GM12878 (cell line): ENCODE data around the gene AGR3. TPM values are rescaled to one million over a fixed set of nuclear protein-coding genes. Genes with fewer than 3 reads are reported as not detected.

Source experiments
- ATAC-seq: fragments of 200-7000 bp; cut with Tn5 transposase; 3 replicates; pipeline ENCODE4 v1.9.1; 2020; ENCODE audit warnings: mild to moderate bottlenecking, moderate library complexity
- BruUV-seq: library from RNA; stranded (reverse); fragments of 400-500 nt; replicated peaks from 2 replicates; lab custom pipeline; 2021; lab: Mats Ljungman, UMichigan
- CTCF ChIA-PET: fragments of 300-600 bp; sonication (Branson Sonifier 250); formaldehyde crosslinking; extraction: SDS; loops from one replicate; lab custom pipeline; 2021; ENCODE audit warnings: inconsistent platforms; lab: Yijun Ruan, JAX
- POLR2A ChIA-PET: fragments of 350-600 bp; formaldehyde crosslinking; extraction: SDS; loops from one replicate; lab custom pipeline; 2021; ENCODE audit warnings: inconsistent platforms; lab: Charles Lee
- RAD21 ChIA-PET: fragments of 300-600 bp; sonication (Branson Sonifier 250); formaldehyde crosslinking; loops from one replicate; lab custom pipeline; 2023; ENCODE audit warnings: antibody characterized with exemption; ENCODE audit not compliant: unreplicated experiment; lab: Charles Lee
- SMC1A ChIA-PET: fragments of 300-600 bp; sonication (Branson Sonifier 250); formaldehyde crosslinking; loops from one replicate; lab custom pipeline; 2023; ENCODE audit not compliant: unreplicated experiment, uncharacterized antibody; lab: Charles Lee
- DNase-seq: peaks from one replicate; pipeline ENCODE4 v3.0.0-alpha.2; 2011; ENCODE audit warnings: low read depth, low spot score
- FAIRE-seq: peaks from 3 replicates; lab custom pipeline; 2011; peaks lifted over from hg19 to GRCh38; lab: Jason Lieb, UNC
- H2AFZ ChIP-seq: 2 replicates; pipeline ENCODE4 v1.6.0; 2011; ENCODE audit warnings: low read depth, low read length, control low read depth; ENCODE audit not compliant: control insufficient read depth
- H3K27ac ChIP-seq: 2 replicates; pipeline ENCODE4 v1.5.1; 2011; ENCODE audit warnings: control low read depth; ENCODE audit not compliant: control insufficient read depth, insufficient read depth
- H3K27me3 ChIP-seq, 2 experiments: replicated peaks in 1 of 2; 2 replicates each; pipeline versions ENCODE4 v1.6.0 to v1.6.1; 2011; ENCODE audit warnings: low read length in 1 of 2; ENCODE audit not compliant: control insufficient read depth in 2 of 2, insufficient read depth in 2 of 2
- H3K36me3 ChIP-seq, 2 experiments: 2 replicates each; pipeline ENCODE4 v1.5.1; 2011; ENCODE audit warnings: low read length in 1 of 2; ENCODE audit not compliant: control insufficient read depth in 2 of 2, insufficient read depth in 2 of 2
- H3K4me1 ChIP-seq: 2 replicates; pipeline ENCODE4 v1.6.1; 2011; ENCODE audit warnings: mild to moderate bottlenecking, low read length, moderate library complexity, mixed read lengths; ENCODE audit not compliant: control insufficient read depth, insufficient read depth
- H3K4me2 ChIP-seq: 2 replicates; pipeline ENCODE4 v1.6.0; 2011; ENCODE audit warnings: control low read depth; ENCODE audit not compliant: control insufficient read depth, insufficient read depth
- H3K4me3 ChIP-seq: fragments of 200-600 bp; sonication (generic); 2 replicates; pipeline ENCODE4 v1.5.1; 2016
- H3K79me2 ChIP-seq: 2 replicates; pipeline ENCODE4 v1.6.0; 2011; ENCODE audit warnings: low read length; ENCODE audit not compliant: control insufficient read depth, insufficient read depth
- H3K9ac ChIP-seq: 2 replicates; pipeline ENCODE4 v1.8.0; 2011; ENCODE audit warnings: low read length, control low read depth, mixed read lengths; ENCODE audit not compliant: control insufficient read depth, insufficient read depth
- H3K9me3 ChIP-seq: replicated peaks from 3 replicates; pipeline ENCODE4 v1.5.1; 2011; ENCODE audit warnings: mild to moderate bottlenecking, low read length; ENCODE audit not compliant: control insufficient read depth, insufficient read depth
- H4K20me1 ChIP-seq: 2 replicates; pipeline ENCODE4 v1.6.0; 2011; ENCODE audit not compliant: control insufficient read depth, insufficient read depth
- DPF2 ChIP-seq: fragments of 450-650 bp; IDR thresholded peaks from 2 replicates; pipeline ENCODE4 v1.6.1; 2017; ENCODE audit warnings: mild to moderate bottlenecking
- EGR1 ChIP-seq, 2 experiments: IDR thresholded peaks; 1 replicate in 1 of 2; 2 replicates in 1 of 2; pipeline ENCODE4 v1.6.1; 2011 to 2012; ENCODE audit warnings: low read depth in 2 of 2, low read length in 2 of 2, borderline replicate concordance in 1 of 2, mild to moderate bottlenecking in 1 of 2, moderate library complexity in 1 of 2
- MTA2 ChIP-seq: fragments of 450-650 bp; IDR thresholded peaks from 2 replicates; pipeline ENCODE4 v1.6.1; 2016; ENCODE audit warnings: low read depth, mild to moderate bottlenecking, moderate library complexity
- POLR2A ChIP-seq: IDR thresholded peaks from 2 replicates; pipeline ENCODE4 v1.6.1; 2011; ENCODE audit warnings: low read depth, mild to moderate bottlenecking, low read length
- SMC3 ChIP-seq: IDR thresholded peaks from 2 replicates; pipeline ENCODE4 v1.6.1; 2011; ENCODE audit warnings: low read length, improper control_type of control experiment, borderline replicate concordance
- STAT3 ChIP-seq: IDR thresholded peaks from 2 replicates; pipeline ENCODE4 v1.6.1; 2011; ENCODE audit warnings: low read depth, low read length, improper control_type of control experiment
- ZBTB11 ChIP-seq: fragments of 450-650 bp; formaldehyde crosslinking; IDR thresholded peaks from 2 replicates; pipeline ENCODE4 v1.5.0; 2022; ENCODE audit warnings: mild to moderate bottlenecking, missing genetic modification characterization
- WGBS: methylation state at CpG from one replicate; pipeline ENCODE4 v1.1.6; 2016; ENCODE audit warnings: low lambda C conversion rate; ENCODE audit not compliant: insufficient replicate concordance, insufficient coverage; ENCODE audit errors: missing lambda C conversion rate; 5-methylcytosine and 5-hydroxymethylcytosine counted together
- in situ Hi-C: fragments of 300-500 bp; cut with MboI; formaldehyde crosslinking; loops from 9 replicates; pipeline ENCODE4 v1.14.3; 2018; ENCODE audit warnings: mixed read lengths
- intact Hi-C: fragments of 100-400 bp; cut with micrococcal nuclease; formaldehyde crosslinking; loops from one replicate; pipeline ENCODE4 v1.14.2; 2022; ENCODE audit not compliant: unreplicated experiment
- polyA plus RNA-seq, 11 experiments: library from polyadenylated mRNA; depleted of rRNA in 4 of 11; unstranded in 6 of 11; stranded (reverse) in 5 of 11; fragments of >200 nt; fragmentation: Nextera tagmentation in 4 of 11; fragmentation: Illumina TruSeq in 1 of 11; extraction: Ambion mirVana in 4 of 11; extraction: Trizol in 1 of 11; gene quantifications; 1 replicate in 1 of 11; 2 replicates in 10 of 11; pipeline versions ENCODE4 v1.2.1 to v1.2.3, GENCODE V29; 2011 to 2016; ENCODE audit warnings: inconsistent platforms in 2 of 11, missing spikeins in 2 of 11, low read depth in 1 of 11
- total RNA-seq, 4 experiments: library from RNA; depleted of rRNA in 3 of 4; stranded (reverse); fragments of >200 nt in 3 of 4; fragmentation: Illumina TruSeq in 1 of 4; extraction: Trizol in 1 of 4; gene quantifications; 2 replicates each; pipeline versions ENCODE4 v1.2.1 to v1.2.3, GENCODE V29; 2013 to 2021
- TF ChIP-seq, protein P1 (sequence below): fragments of 450-650 bp; IDR thresholded peaks from 2 replicates; pipeline ENCODE4 v1.6.1; 2014; ENCODE audit warnings: mild to moderate bottlenecking
- TF ChIP-seq, protein P2 (sequence below): fragments of 450-650 bp; IDR thresholded peaks from 2 replicates; pipeline ENCODE4 v1.6.1; 2017; ENCODE audit warnings: mild to moderate bottlenecking

AGR3 gene
- total and polyA plus RNA-seq, 10 of the 15 experiments (the other 5 are each of a cell fraction or from before 2014, with no cell fraction given) = not detected

DNA sequence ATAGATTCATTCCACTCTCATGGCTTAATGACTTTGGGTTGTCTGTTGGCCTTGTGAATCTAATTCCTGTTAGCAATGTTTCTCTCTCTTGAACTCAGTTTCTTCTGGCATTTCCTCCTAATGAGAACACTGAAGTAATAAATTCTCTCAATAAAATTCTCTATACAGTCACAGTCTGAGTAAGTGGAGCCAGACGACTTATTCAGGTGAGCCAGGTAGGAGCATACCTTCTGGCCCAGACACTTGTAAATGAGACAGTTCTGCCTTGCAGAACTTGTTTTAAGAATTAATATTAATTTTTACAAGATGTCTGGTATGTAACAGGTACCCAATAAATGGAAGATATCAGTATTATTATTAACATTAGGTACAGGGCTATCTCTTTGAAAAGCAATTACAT, 48.4 kb downstream of the AGR3 start:
- ATAC-seq (no peak), DNase-seq (no peak), FAIRE-seq (no peak)
- no peak overlapping the region for H2AFZ ChIP-seq
- ChIA-PET POLR2A (no interaction called here), CTCF (no interaction called here), RAD21 (no interaction called here), SMC1A (no interaction called here)
- 0% methylated on average over 1 of the region's 1 CpG for WGBS
- no peaks in the 10 kb centered on the region for H3K4me1 ChIP-seq
- no peak for TF ChIP-seq STAT3
- no peak for TF ChIP-seq SMC3
- TF ChIP-seq, protein P1, sequence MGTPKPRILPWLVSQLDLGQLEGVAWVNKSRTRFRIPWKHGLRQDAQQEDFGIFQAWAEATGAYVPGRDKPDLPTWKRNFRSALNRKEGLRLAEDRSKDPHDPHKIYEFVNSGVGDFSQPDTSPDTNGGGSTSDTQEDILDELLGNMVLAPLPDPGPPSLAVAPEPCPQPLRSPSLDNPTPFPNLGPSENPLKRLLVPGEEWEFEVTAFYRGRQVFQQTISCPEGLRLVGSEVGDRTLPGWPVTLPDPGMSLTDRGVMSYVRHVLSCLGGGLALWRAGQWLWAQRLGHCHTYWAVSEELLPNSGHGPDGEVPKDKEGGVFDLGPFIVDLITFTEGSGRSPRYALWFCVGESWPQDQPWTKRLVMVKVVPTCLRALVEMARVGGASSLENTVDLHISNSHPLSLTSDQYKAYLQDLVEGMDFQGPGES = no peak
- no peak for TF ChIP-seq EGR1 (IDR thresholded peaks at IDR 0.05; ENCODE audit: borderline replicate concordance in 1 of 2, low read depth in 2 of 2, low read length in 2 of 2)
- TF ChIP-seq, protein P2, sequence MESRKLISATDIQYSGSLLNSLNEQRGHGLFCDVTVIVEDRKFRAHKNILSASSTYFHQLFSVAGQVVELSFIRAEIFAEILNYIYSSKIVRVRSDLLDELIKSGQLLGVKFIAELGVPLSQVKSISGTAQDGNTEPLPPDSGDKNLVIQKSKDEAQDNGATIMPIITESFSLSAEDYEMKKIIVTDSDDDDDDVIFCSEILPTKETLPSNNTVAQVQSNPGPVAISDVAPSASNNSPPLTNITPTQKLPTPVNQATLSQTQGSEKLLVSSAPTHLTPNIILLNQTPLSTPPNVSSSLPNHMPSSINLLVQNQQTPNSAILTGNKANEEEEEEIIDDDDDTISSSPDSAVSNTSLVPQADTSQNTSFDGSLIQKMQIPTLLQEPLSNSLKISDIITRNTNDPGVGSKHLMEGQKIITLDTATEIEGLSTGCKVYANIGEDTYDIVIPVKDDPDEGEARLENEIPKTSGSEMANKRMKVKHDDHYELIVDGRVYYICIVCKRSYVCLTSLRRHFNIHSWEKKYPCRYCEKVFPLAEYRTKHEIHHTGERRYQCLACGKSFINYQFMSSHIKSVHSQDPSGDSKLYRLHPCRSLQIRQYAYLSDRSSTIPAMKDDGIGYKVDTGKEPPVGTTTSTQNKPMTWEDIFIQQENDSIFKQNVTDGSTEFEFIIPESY = no peak
- no peak for TF ChIP-seq POLR2A
- TF ChIP-seq DPF2 = no peak
- TF ChIP-seq ZBTB11 (CRISPR knock-in tag) = no peak
- TF ChIP-seq MTA2 = no peak
- no peaks in the 10 kb centered on the region for H3K79me2 ChIP-seq
- H4K20me1 ChIP-seq = no peaks in the 10 kb centered on the region
- no peaks in the 10 kb centered on the region for H3K9me3 ChIP-seq
- in situ Hi-C loops = no loop called here
- H3K36me3 ChIP-seq = no peaks in the 10 kb centered on the region
- H3K27me3 ChIP-seq = no peaks in the 10 kb centered on the region
- H3K4me2 ChIP-seq = no peak overlapping the region
- no peak overlapping the region for H3K27ac ChIP-seq
- intact Hi-C loops = no loop called here
- H3K4me3 ChIP-seq = no peak overlapping the region
- H3K9ac ChIP-seq = no peak overlapping the region
- BruUV-seq = no TSS peak
